Brain pericyte (primary cell): ENCODE results near the gene CUX1.

Source experiments
- DNase-seq: peaks from one replicate; pipeline ENCODE4 v3.0.0-alpha.2; 2012; ENCODE audit warnings: low read depth, low spot score

The CUX1 gene

DNA sequence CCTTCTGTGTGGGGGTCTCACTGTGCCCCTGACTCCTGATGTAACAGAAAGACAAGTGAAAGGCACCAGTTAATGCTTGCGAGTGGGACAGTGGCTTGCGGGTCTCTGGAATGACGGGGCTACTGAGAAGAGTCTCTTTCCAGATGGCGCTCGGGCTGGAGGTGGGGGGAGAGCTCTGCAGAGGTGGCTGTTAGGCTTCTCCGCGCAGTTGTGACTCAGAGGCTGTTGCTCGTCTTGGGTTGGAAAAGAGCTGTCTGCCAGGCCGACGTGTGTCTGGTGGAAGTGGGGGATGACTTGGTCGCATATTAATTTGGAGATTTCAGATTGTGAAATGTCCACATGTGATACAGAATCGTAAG is 441.3 kb downstream of the CUX1 start:
- DNase-seq: no peak

DNA sequence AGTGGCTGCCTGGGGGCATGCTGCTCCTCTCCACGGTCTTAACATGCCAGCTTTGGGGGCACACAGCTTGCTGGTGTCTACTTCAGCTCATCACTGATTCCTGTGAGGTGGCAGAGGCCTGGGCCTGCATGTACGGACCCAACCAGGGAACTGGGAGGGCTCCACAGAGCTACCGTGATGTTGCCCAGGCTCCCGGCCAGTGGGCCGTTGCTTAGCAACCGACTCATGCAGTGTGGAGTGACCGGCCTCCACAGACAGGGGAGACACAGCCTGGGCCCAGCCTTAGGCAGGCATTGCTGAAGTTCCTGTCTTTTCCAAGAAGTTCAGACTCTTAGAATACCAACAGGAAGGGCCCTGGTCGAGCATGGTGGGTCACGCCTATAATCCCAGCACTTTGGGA is 443.4 kb downstream of the CUX1 start:
- no peak for DNase-seq

DNA sequence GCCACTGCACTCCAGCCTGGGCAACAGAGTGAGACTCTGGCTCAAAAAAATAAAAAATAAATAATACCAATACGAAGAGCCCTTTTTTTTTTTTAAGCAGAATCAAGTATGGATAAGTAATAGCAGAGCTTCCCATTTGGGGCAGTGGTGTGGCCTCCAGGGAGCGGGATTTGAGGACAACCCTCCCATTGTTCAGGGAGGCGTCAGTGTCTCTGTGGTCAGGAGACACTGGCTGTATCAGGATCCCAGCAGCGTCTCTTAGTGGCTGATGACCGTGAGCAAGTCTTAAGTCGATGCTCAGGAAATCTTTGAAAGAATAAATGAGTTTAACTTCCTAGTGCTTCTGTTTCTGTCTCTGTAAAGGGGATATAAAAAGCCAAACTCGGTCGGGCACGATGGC is 444.0 kb downstream of the CUX1 start:
- DNase-seq: no peak

DNA sequence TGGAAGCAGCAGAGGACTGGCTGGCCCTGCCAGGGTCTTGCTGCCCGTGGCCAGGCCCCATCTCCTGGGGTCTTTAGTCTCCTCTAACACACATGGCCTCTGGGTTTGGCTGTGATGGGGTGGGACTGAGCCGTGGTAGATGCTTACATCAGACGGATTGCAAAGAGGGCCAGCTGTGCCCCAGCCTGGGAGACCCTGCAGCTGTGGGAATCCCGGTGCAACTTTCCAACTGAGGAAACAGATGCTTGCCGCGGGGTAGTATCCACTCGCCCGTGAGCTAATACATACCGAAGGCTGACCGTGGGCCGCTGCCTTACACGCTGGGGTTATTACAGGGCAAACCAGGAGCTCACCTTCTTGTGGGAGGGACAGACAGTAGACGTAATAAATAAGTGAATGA is 445.1 kb downstream of the CUX1 start:
- no peak for DNase-seq

DNA sequence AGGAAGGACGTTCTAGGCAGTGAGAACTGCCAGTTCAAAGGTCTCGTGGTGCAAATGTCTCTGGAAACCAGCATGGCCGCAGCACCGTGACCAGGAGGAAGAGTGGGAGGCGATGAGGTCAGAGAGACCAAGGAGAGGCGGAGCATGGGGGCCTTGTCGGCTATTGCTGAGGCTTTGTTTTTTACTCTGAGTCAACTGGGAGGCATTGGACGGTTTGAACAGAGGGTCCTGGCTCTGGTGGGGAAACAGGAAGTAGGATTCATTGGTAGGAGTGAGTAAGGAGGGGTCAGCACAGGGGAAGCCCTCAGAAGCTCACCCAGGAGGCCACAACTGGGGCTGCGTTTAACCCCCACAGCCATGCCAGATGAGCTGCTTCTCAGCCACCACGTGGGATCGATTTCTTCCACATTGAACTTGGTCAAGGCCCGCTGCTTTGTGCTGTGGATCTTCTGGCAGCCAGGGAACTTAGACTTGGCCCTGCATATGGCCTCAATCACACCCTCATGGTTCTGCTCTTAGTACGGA is 447.0 kb downstream of the CUX1 start:
- no peak for DNase-seq

DNA sequence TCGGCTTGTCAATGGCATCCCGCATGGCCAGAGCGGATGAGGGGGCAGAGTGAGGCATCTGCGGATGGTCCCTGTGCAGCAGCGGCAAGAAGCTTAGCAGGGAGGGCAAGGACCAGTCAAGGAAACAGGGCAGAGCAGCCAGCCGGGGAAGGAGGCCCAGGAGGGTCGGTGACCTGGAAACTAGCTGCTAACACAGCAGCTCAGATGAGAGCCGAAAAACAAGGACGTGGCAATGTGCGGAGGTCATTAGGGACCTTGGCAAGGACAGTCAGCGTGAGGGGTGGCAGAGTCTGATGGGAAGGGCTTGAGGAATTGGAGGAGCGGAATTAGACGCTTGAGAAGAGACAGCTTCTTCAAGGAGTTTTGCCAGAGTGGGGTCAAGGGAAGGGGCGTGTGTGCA is 449.1 kb downstream of the CUX1 start:
- DNase-seq: no peak

DNA sequence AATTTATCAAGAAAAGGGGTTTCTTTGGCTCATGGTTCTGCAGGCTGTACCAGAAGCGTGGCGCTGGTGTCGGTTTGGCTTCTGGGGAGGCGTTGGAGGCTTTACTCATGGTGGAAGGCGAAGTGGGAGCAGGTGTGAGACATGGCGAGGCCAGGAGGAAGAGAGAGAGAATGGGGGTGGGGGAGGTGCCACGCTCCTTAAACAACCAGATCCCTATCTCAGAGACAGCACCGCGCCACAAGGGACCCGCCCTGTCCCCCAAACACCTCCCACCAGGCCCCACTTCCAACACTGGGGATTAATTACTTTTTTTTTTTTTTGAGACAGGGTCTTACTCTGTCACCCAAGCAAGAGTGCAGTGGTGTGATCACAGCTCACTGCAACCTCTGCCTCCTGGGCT is 451.2 kb downstream of the CUX1 start:
- DNase-seq: no peak

DNA sequence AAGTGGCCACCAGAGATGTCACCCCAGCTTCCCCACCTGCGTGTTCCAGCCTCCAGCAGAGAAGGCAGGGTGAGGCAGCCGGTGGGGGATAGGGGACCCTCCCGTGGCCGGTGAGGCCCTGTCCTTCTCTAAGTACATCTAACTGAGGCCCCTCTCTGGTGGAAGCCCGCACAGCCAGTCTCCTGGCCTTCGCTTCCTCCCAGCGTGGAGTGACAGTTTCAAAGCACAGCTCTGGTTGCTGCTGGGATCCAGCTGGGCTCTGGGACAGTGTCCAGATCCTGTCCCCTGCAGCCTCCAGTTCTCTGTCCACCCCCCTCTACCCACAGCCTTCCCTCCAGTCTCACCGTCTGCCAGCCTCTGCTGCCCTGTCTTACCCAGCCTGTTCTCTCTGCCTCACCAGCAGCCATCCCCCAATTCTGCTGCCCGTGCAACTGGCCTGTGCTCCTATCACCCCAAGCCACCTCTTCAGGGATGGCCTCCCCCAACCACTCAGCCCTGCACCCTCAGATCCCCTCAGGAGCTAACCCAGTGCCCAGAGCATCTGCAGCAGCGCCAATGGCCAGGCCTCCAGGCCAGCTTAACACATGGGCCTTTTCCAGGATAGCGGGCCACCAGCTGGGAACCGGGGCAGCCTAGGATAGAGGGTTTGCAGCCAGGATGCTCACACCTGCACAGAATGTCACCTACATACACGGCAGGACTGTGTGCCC is 452.9 kb downstream of the CUX1 start:
- DNase-seq: no peak

DNA sequence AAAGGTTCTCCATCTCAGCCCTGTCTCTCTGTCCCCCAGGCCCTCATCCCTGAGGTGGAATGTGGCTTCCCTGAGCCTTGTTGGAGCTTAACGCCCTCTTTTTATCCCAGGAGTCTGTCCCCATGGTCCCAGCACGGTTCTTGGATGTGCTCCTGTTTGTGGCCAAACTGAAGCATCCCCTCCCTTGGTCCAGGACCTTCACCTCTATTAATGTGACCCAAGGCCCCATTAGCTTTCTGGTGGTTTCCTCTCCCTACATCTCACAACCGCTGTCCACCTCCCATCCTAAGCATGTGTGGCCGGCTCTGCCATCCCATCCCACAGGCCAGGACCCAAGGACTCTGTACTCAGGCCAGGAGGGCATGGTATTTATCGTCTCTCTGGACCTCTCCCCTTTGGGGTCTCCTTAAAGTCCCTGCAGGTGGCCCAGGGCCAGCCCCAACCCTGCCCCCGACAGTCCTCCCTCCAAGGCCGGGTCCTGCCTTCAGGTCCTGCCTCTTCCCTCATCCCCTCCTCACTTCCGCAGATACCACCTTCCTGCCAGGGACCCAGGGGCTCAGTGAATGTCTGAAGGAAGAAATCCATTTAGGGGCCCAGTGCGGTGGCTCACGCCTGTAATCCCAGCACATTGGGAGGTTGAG is 453.9 kb downstream of the CUX1 start:
- no peak for DNase-seq

DNA sequence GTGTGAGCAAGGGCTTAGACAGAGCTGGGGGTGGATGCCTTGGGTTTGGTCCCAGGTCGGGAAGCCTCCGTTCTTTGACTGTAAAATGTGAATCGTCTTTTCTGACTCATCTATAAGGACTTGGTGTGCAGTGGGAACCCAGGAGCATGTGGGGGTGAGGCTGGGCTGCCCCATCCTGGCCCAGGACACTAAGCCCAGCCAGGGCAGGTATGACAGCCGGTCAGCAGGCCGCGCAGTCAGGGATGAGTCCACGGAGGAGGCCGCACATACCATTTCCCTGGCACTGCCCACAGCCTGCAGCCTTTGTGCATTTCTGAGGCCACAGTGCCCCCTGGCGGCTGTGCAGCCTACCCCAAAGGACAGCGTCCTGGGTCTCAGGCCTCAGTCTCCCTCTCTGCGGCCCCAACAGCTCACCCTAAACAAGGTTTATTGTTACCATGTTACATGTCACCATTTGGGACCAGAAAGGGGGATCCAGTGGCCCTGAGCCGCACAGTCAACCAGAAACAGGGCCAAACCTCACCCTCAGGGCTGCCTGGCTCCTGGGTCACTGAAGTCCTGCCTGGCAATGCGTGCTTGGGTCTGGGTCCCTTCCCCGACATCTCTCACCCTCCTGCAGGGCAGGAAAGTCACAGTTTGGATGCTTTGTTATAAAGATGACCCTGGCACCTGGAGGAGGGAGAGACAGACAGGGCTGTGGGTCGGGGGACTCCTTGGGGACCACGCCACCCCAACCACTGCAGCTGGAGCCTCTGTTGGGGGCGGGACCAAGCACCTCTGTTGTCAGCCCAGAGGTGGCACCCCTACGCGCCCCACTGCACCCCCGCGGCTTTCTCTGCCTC is 454.9 kb downstream of the CUX1 start:
- DNase-seq: no peak

DNA sequence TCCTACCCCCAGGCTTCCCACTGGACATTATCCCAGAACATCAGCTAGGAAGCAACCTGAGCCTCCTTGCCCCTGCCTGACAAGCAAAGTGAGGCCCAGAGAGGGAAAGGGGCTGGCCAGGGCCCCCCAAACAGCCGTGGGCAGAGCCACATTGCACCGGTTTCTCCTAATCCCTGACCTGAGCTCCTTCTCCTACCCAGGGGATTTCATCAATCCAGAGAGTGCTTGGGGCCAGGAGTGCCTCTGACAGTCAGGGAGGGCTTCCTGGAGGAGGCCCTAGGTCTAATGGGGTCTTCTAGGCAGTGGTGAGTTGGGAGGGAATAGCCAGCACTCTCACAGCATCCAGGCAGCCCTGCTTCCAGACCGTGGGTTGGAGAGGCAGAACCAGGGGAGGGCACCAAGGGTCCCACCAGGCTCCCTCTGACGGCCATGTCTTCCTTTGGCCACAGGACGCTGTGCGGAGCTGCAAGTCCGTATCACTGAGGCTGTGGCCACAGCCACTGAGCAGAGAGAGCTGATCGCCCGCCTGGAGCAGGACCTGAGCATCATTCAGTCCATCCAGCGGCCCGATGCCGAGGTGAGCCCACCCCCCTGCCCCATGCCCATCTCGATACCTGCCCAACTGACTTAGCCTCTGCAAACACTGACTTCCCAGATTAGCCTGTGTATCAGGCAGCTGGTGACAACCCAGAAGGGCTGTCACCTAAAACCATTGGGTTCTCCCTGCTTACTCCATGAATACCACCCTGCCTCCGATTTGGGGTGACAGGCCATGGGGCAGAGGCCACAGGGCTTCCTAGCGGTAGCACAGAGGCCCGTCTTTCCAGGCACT is 455.7 kb downstream of the CUX1 start:
- DNase-seq: no peak

DNA sequence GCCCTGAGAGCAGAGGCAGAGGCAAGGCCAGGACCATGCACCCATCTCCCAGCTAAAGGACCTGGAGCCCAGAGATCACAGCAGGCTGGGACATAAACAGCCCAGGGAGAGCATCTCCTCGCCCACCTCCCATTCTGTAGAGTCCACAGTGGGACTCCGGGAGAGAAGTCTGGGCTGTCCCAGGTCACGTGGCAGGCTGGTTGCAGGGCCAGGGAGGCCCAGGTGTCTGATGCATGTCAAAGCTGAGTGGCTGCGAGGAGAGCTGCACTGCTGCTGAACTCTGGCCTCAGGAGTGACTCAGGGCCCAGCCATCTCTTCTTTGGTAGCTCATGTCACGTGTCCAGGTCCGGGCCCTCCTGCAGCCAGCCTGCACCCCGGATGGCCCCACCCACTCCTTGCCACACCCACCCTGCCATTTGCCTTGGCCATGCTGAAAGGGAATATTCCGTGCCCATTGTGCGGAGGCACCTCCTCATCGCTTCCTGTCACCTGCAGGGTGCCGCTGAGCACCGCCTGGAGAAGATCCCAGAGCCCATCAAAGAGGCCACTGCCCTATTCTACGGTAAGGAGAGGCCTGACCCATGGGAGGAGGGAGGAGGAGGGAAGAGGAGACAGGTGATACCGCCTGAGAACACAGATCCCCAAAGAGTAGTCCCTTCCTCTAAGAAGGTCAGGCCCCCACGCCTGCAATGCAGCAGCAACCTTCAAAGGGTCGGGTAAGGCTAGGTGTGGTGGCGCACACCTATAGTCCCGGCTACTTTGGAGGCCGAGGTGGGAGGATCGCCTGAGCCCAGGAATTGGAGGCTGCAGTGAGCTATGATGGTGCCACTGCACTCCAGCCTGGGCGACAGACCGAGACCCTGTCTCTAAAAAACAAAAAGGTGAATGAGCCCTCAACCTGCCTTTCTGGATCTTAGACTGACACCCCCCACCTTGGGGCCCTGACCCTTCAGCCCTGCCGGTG is 456.6 kb downstream of the CUX1 start:
- no peak for DNase-seq

DNA sequence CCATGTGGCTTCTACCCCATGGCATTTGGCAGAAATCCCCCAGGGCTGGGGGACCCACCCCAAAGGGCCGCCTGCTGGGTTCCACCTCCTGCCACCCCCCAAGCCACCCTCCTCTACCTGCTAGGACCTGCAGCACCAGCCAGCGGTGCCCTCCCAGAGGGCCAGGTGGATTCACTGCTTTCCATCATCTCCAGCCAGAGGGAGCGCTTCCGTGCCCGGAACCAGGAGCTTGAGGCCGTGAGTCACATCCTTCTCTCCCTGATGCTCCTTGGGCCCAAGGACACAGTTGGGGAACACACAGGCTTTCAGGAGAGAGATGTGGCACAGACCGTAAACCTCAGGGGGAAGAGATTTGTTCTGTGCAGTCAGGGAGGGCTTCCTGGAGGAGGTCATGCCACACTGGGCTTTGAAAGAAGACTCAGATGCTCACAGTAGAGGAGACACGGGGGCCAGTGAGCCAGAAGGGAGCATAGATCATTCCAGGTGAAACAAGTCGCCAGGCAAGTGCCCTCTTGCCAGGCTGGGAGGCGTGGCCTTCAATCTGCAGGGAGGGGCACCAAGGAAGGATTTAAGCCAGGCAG is 457.8 kb downstream of the CUX1 start:
- DNase-seq: no peak

DNA sequence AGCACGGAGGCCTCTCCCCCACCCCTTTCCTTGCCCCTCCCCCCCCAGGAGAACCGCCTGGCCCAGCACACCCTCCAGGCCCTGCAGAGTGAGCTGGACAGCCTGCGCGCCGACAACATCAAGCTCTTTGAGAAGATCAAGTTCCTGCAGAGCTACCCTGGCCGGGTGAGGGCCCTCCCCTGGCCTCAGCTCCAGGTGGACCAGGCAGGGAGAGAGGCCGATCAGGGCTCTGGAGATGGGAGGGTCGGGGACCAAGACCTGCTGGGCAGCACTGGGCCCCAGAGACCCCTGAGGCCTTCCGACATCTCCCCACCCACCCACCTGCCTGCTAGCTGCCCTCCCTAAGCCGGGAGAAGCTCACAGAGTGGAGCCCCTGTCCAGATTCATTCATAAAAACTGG is 460.5 kb downstream of the CUX1 start:
- DNase-seq: no peak

DNA sequence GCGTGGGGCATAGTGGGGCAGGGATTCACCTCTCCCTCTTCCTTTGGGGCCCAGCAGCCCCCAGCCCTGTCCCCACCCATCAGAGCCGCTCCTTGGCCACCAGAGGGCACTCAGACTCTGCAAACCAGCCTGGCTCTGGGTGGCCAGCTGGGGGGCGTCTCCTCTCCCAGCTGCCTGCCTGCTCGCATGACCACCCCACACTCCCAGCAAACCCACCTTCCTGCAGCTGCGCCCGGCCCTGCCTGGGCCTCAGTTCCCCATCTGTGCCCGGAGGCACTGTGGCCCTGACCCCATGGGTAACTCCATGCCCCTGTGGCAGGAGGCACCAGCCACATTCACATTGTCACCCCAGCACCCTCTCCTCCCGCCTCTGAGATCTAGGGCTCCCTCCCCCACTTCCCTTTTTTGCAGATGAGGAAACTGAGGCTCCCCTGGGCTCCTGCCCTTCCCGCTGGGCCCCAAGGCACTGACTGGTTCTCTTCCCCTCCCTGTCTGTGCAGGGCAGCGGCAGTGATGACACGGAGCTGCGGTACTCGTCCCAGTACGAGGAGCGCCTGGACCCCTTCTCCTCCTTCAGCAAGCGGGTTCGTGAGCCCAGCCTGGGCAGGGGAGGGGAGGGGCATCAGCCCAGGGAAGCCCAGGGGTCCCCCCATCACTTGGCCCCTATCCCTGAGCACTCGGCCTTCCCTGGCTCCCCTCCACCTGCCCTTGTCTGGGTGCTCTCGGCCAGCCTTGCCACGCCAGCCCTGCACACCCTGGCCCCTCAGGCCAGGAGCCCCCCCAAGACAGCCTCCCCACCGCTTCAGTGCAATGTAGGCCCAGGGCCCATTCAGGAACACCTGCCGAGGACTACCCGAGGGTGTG is 462.3 kb downstream of the CUX1 start:
- no peak for DNase-seq

DNA sequence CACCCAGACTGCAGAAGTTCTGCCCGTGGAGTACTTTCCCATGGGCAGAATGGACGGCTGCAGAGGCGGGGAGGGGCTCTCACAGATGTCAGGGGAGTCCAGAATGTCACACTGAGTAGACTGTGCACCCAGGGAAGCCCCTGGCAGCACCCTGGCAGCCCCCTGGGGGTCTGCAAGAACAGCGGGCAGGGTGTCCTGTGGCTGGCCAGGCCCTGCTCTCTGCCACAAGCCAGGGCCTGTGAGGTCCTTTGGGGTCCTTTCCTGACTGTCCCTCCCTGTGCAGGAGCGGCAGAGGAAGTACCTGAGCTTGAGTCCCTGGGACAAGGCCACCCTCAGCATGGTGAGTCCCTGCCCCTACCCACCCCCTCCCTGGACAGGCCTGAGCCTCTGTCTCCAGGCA is 463.1 kb downstream of the CUX1 start:
- DNase-seq: no peak

DNA sequence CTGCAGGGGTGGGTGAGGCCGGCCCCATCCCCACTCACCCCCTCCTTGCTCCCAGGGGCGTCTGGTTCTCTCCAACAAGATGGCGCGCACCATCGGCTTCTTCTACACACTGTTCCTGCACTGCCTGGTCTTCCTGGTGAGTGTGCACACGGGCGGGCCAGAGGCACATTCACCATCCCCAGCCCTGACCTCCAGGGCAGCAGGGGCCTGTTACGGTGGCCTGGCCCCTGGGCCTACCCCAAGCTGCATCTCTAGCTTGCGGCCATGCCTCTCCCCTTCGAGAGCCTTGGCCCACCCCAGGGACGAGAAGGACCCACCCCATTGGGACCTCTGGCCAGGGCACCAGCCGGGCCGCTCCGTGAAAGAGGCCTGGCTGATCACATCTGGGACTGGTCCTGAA is 464.4 kb downstream of the CUX1 start:
- no peak for DNase-seq

DNA sequence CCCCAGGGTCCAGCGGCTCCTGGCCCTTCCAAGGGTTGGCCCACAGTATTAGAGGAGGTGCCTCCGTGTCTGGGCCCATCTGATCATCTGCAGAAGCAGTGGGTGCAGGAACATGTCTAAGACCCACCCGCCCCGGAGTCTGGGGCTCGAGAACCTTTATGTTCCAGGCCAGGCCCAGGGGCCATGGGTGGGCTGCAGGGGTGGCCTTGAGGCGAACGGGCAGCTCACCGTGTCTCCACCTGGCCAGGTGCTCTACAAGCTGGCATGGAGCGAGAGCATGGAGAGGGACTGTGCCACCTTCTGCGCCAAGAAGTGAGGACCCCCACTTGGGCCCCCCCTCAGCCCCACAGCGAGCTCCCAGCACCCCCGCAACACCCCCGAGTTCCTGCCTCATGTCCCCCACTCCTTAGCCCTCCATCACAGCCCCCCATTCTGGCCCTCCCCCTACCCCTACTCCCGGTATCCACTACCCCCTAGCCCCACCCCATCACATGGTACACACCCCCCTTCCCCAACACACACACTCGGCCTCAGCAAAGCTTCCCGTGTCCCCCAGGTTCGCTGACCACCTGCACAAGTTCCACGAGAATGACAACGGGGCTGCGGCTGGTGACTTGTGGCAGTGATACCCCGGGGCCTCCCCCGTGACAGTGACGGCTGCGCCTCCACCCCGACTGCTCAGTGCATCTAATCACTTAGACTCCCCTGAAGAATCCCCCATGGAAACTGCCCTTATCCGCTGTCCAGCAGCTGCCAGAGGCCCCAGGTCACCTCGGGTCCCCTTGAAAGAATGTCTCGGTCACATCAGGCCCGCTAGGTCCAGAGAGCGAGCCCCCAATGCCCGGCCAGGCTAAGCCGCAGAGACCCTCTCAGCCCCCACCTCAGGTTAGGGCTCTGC is 465.3 kb downstream of the CUX1 start:
- no peak for DNase-seq
